Esophagus squamous epithelium (tissue), 4 donors: ENCODE measurements around the gene ABHD2.

Experiments
- POLR2A ChIP-seq, 4 donors: fragments of 450-650 bp; IDR thresholded peaks; one replicate each; pipeline ENCODE4 v1.6.1; 2017; ENCODE audit warnings: antibody characterized with exemption in 4 of 4, mild to moderate bottlenecking in 4 of 4, moderate library complexity in 3 of 4
- TF ChIP-seq, protein P1 (sequence below), 6 experiments: fragments of 450-650 bp in 4 of 6; fragments of 200-600 bp in 2 of 6; sonication (generic) in 2 of 6; IDR thresholded peaks; one replicate each; pipeline ENCODE4 v1.5.1; 2016 to 2019; ENCODE audit warnings: antibody characterized with exemption in 6 of 6, mild to moderate bottlenecking in 4 of 6, moderate library complexity in 4 of 6

DNA sequence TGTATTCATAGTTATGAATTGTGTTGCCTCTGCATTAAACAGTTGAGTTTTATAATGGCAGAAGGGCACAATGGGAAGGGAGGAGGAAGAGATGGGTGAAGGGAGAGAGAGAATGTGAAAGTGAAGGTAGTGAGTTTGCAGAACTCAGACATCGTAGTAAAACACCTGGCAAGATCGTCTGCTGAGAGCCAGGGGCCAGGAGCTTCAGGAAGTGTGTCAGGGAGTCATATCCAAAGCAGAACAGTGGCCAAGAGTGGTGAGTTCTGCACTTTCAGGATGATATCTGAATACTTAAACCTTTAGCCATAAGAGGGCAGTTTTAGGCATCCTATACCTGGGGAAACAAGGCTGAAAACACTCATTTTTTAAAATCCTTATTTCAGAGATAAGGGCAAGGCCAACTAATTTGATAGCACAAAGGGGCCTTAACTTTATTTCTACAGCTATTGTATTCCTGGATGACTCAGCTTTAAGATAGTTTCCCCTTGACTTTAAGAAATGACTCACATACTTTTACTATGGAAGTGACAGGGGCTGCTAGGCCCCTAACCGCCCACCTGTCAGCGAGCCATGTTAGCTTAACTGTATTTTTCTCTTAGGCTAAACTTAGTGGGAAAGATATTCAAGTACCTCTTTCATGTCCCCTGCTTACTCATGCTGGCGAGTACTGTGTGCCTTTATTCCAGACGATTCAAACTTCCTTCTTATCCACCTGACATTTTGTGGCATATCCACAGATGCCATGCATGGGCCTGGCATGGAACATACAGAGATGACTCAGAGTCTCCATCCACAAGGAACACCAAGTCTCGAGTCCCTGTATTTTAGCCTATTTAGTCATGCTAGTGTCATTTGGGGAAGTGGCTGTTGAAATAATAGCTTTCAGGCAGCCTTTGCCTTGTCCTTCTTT lies 79.3 kb downstream of the ABHD2 start:
- TF ChIP-seq, protein P1, sequence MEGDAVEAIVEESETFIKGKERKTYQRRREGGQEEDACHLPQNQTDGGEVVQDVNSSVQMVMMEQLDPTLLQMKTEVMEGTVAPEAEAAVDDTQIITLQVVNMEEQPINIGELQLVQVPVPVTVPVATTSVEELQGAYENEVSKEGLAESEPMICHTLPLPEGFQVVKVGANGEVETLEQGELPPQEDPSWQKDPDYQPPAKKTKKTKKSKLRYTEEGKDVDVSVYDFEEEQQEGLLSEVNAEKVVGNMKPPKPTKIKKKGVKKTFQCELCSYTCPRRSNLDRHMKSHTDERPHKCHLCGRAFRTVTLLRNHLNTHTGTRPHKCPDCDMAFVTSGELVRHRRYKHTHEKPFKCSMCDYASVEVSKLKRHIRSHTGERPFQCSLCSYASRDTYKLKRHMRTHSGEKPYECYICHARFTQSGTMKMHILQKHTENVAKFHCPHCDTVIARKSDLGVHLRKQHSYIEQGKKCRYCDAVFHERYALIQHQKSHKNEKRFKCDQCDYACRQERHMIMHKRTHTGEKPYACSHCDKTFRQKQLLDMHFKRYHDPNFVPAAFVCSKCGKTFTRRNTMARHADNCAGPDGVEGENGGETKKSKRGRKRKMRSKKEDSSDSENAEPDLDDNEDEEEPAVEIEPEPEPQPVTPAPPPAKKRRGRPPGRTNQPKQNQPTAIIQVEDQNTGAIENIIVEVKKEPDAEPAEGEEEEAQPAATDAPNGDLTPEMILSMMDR (IDR thresholded peaks at IDR 0.05): peak in 1 of 6 experiments; percentile 7
- no peak for TF ChIP-seq POLR2A (IDR thresholded peaks at IDR 0.05)
